H9 (cell line): ENCODE measurements around the gene BROX. TPM values are rescaled to one million over a fixed set of nuclear protein-coding genes. Genes with fewer than 3 reads are reported as not detected.

ENCODE experiments used
- DNase-seq: peaks from one replicate; pipeline ENCODE4 v3.0.0-alpha.2; 2017
- H2AFZ ChIP-seq: one replicate; pipeline ENCODE4 v1.6.1; 2013; ENCODE audit warnings: mild to moderate bottlenecking, low read length, control low read depth, moderate library complexity
- H2AK5ac ChIP-seq: 2 replicates; pipeline ENCODE4 v1.6.1; 2013; ENCODE audit warnings: low read length, control low read depth, mixed read lengths; ENCODE audit not compliant: insufficient read length
- H2BK120ac ChIP-seq: one replicate; pipeline ENCODE4 v1.6.1; 2013; ENCODE audit warnings: low read depth, mild to moderate bottlenecking, low read length, control low read depth, inconsistent platforms; ENCODE audit not compliant: poor library complexity, severe bottlenecking
- H2BK12ac ChIP-seq: 2 replicates; pipeline ENCODE4 v1.6.1; 2013; ENCODE audit warnings: low read length, control low read depth, mixed read lengths, low read depth; ENCODE audit not compliant: insufficient read length
- H2BK15ac ChIP-seq: 2 replicates; pipeline ENCODE4 v1.6.1; 2013; ENCODE audit warnings: low read depth, low read length, control low read depth
- H2BK20ac ChIP-seq: one replicate; pipeline ENCODE4 v1.6.1; 2013; ENCODE audit warnings: low read depth, mild to moderate bottlenecking, low read length, control low read depth, inconsistent platforms; ENCODE audit not compliant: poor library complexity, severe bottlenecking
- H2BK5ac ChIP-seq: 2 replicates; pipeline ENCODE4 v1.6.1; 2013; ENCODE audit warnings: low read length, control low read depth, mixed read lengths; ENCODE audit not compliant: insufficient read length
- H3K14ac ChIP-seq: 2 replicates; pipeline ENCODE4 v1.6.1; 2013; ENCODE audit warnings: low read length, control low read depth; ENCODE audit not compliant: insufficient read depth
- H3K18ac ChIP-seq: 2 replicates; pipeline ENCODE4 v1.6.1; 2013; ENCODE audit warnings: low read depth, mild to moderate bottlenecking, mixed read lengths, low read length, control low read depth; ENCODE audit not compliant: insufficient read length
- H3K23ac ChIP-seq: 2 replicates; pipeline ENCODE4 v1.6.1; 2013; ENCODE audit warnings: low read length, control low read depth, mixed read lengths, low read depth; ENCODE audit not compliant: insufficient read length
- H3K23me2 ChIP-seq: 2 replicates; pipeline ENCODE4 v1.6.1; 2013; ENCODE audit warnings: low read depth, mild to moderate bottlenecking, mixed read lengths, low read length, control low read depth; ENCODE audit not compliant: insufficient read length, poor library complexity, severe bottlenecking
- H3K27ac ChIP-seq: 2 replicates; pipeline ENCODE4 v1.5.1; 2013; ENCODE audit warnings: low read length, control low read depth, mixed read lengths, low read depth; ENCODE audit not compliant: insufficient read length
- H3K27me3 ChIP-seq: 2 replicates; pipeline ENCODE4 v1.6.1; 2013; ENCODE audit warnings: low read length, control low read depth, inconsistent platforms; ENCODE audit not compliant: insufficient read depth
- H3K4ac ChIP-seq: 2 replicates; pipeline ENCODE4 v1.6.1; 2013; ENCODE audit warnings: low read depth, mild to moderate bottlenecking, control low read depth, inconsistent platforms, low read length, moderate library complexity
- H3K4me1 ChIP-seq: 2 replicates; pipeline ENCODE4 v1.6.1; 2013; ENCODE audit warnings: low read length, control low read depth, inconsistent platforms; ENCODE audit not compliant: insufficient read depth
- H3K4me2 ChIP-seq: 2 replicates; pipeline ENCODE4 v1.6.1; 2013; ENCODE audit warnings: low read length, control low read depth, mixed read lengths; ENCODE audit not compliant: insufficient read length, insufficient read depth
- H3K56ac ChIP-seq: 2 replicates; pipeline ENCODE4 v1.6.1; 2013; ENCODE audit warnings: low read depth, mild to moderate bottlenecking, mixed read lengths, low read length, control low read depth; ENCODE audit not compliant: insufficient read length
- H3K79me1 ChIP-seq: 2 replicates; pipeline ENCODE4 v1.6.1; 2013; ENCODE audit warnings: low read depth, mild to moderate bottlenecking, moderate library complexity, low read length, control low read depth, inconsistent platforms; ENCODE audit not compliant: insufficient read depth, poor library complexity, severe bottlenecking
- H3K79me2 ChIP-seq: 2 replicates; pipeline ENCODE4 v1.6.1; 2013; ENCODE audit warnings: low read length, control low read depth, inconsistent platforms; ENCODE audit not compliant: insufficient read depth
- H3K9ac ChIP-seq: 2 replicates; pipeline ENCODE4 v1.6.1; 2013; ENCODE audit warnings: low read length, control low read depth, mixed read lengths; ENCODE audit not compliant: insufficient read length; ENCODE audit errors: extremely low read depth
- H3K9me3 ChIP-seq: one replicate; pipeline ENCODE4 v1.6.1; 2013; ENCODE audit warnings: low read depth, low read length, inconsistent platforms; ENCODE audit not compliant: control insufficient read depth
- H3T11ph ChIP-seq: one replicate; pipeline ENCODE4 v1.6.1; 2013; ENCODE audit warnings: mild to moderate bottlenecking, low read length, control low read depth, inconsistent platforms
- H4K20me1 ChIP-seq: one replicate; pipeline ENCODE4 v1.6.1; 2013; ENCODE audit not compliant: control insufficient read depth, insufficient read length, insufficient read depth
- H4K5ac ChIP-seq: 2 replicates; pipeline ENCODE4 v1.6.1; 2013; ENCODE audit warnings: low read depth, mild to moderate bottlenecking, mixed read lengths, low read length, control low read depth; ENCODE audit not compliant: insufficient read length
- H4K8ac ChIP-seq: replicated peaks from 2 replicates; pipeline ENCODE4 v1.6.1; 2013; ENCODE audit warnings: low read length, control low read depth, mixed read lengths, low read depth; ENCODE audit not compliant: insufficient read length
- H4K91ac ChIP-seq: 2 replicates; pipeline ENCODE4 v1.6.1; 2013; ENCODE audit warnings: low read depth, mild to moderate bottlenecking, moderate library complexity, mixed read lengths, low read length, control low read depth; ENCODE audit not compliant: insufficient read length
- H3K27ac Mint-ChIP-seq, 3 experiments: 2 replicates in 2 of 3; 3 replicates in 1 of 3; pipeline ENCODE4 v1.8.0; 2020 to 2021; ENCODE audit warnings: mixed read lengths in 3 of 3, mild to moderate bottlenecking in 1 of 3, moderate library complexity in 1 of 3
- H3K27me3 Mint-ChIP-seq: 2 replicates; pipeline ENCODE4 v1.8.0; 2021; ENCODE audit warnings: low read depth, mild to moderate bottlenecking, moderate library complexity, mixed read lengths
- H3K36me3 Mint-ChIP-seq, 3 experiments: 2 replicates in 2 of 3; 3 replicates in 1 of 3; pipeline ENCODE4 v1.8.0; 2020 to 2021; ENCODE audit warnings: low read depth in 3 of 3, mixed read lengths in 3 of 3; ENCODE audit not compliant: insufficient read depth in 1 of 3
- H3K4me1 Mint-ChIP-seq, 2 experiments: 2 replicates each; pipeline ENCODE4 v1.8.0; 2020; ENCODE audit warnings: mixed read lengths in 2 of 2
- H3K4me3 Mint-ChIP-seq, 2 experiments: 2 replicates in 1 of 2; 3 replicates in 1 of 2; pipeline ENCODE4 v1.8.0; 2020 to 2021; ENCODE audit warnings: mild to moderate bottlenecking in 2 of 2, mixed read lengths in 2 of 2, moderate library complexity in 1 of 2
- H3K9me3 Mint-ChIP-seq, 2 experiments: 2 replicates in 1 of 2; 3 replicates in 1 of 2; pipeline ENCODE4 v1.8.0; 2020; ENCODE audit warnings: mild to moderate bottlenecking in 2 of 2, mixed read lengths in 2 of 2, moderate library complexity in 1 of 2
- CTCF ChIP-seq: fragments of 200-600 bp; sonication (generic); conservative IDR thresholded peaks from 3 replicates; pipeline ENCODE4 v1.8.0; 2021; ENCODE audit warnings: antibody characterized with exemption, mild to moderate bottlenecking
- WGBS: extraction: QIAGEN DNeasy Blood & Tissue Kit; methylation state at CpG from one replicate; pipeline ENCODE4 v1.1.7; 2013; ENCODE audit warnings: missing lambda C conversion rate, low lambda C conversion rate, mixed read lengths; ENCODE audit not compliant: insufficient read length; ENCODE audit errors: extremely low coverage; 5-methylcytosine and 5-hydroxymethylcytosine counted together
- total RNA-seq: library from RNA; stranded (reverse); gene quantifications from 2 replicates; pipeline ENCODE4 v1.2.1, GENCODE V29; 2021

The BROX gene
- total RNA-seq, 1 experiment from 2014 or later: 27.8 TPM

DNA sequence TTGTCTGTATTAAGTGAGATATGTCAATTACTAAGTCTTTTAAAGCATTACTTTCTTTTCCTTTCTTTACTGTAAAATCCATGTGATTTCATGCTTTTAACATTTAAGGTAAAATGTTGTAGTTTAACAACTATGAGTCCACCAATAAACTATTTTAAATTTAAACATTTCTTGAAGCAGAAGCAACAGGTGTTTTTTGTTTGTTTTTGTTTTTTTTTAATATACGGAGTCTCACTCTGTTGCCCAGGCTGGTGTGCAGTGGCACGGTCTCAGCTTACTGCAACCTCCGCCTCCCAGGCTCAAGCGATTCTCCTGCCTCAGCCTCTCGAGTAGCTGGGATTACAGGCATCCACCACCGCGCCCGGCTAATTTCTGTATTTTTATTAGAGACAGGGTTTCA, 15.6 kb upstream of the BROX start:
- Histone ChIP-seq H3K79me1 (peaks cover 3% of the 10 kb centered on the region), H3K4me1 (no peaks in the 10 kb centered on the region), H3K23ac (no peak overlapping the region), H3K56ac (no peak overlapping the region), H2BK5ac (no peak overlapping the region), H2AK5ac (no peak overlapping the region), H2BK12ac (no peak overlapping the region), H3K18ac (no peak overlapping the region), H3T11ph (no peak overlapping the region), H3K9ac (no peak overlapping the region), H4K5ac (no peak overlapping the region), H3K4me2 (no peak overlapping the region), H3K27ac (no peak overlapping the region), H2BK20ac (no peak overlapping the region), H4K91ac (no peak overlapping the region), H2BK120ac (no peak overlapping the region), H3K27me3 (no peaks in the 10 kb centered on the region), H3K23me2 (no peaks in the 10 kb centered on the region), H3K9me3 (no peaks in the 10 kb centered on the region), H3K14ac (no peak overlapping the region), H3K4ac (no peak overlapping the region), H3K79me2 (no peaks in the 10 kb centered on the region; the same call in 1 of the 2 replicates), H2AFZ (no peak overlapping the region), H4K20me1 (no peaks in the 10 kb centered on the region), H2BK15ac (no peak overlapping the region), H4K8ac (no peak overlapping the region)
- Mint-ChIP-seq H3K27ac (no peak overlapping the region), H3K36me3 (peaks cover 13 to 27% (median 21%) of the 10 kb centered on the region in 3 experiments; a peak in 6 of 7 replicates), H3K27me3 (no peaks in the 10 kb centered on the region), H3K4me1 (no peaks in the 10 kb centered on the region), H3K4me3 (no peak overlapping the region), H3K9me3 (0 out of 5 replicates have a peak, but pooled peaks cover 0 to 4% of the 10 kb centered on the region in 2 experiments)
- WGBS: no CpG with 5 or more reads among the region's 8 CpGs
- TF ChIP-seq CTCF: no peak
- DNase-seq: no peak
